Neuron (in vitro differentiated cells): ENCODE results near the gene GPS1.
A peak's percentile ranks its signal among the peaks of the same experiment; 100 is the strongest.

Experiments used
- H2AFZ ChIP-seq: one replicate; pipeline ENCODE4 v1.6.1; 2013; ENCODE audit warnings: low read depth, mild to moderate bottlenecking, inconsistent platforms, low read length, moderate library complexity
- H3K27me3 ChIP-seq: one replicate; pipeline ENCODE4 v1.6.1; 2013; ENCODE audit warnings: low read length; ENCODE audit not compliant: insufficient read depth
- H3K36me3 ChIP-seq: one replicate; pipeline ENCODE4 v1.6.1; 2013; ENCODE audit warnings: low read length; ENCODE audit not compliant: insufficient read depth
- H3K4me1 ChIP-seq: one replicate; pipeline ENCODE4 v1.6.1; 2013; ENCODE audit warnings: low read length; ENCODE audit not compliant: insufficient read depth
- H3K4me3 ChIP-seq: 2 replicates; pipeline ENCODE4 v1.5.1; 2013; ENCODE audit warnings: mild to moderate bottlenecking, low read length, moderate library complexity
- H3K9me3 ChIP-seq: one replicate; pipeline ENCODE4 v1.6.1; 2013; ENCODE audit warnings: low read length

Gene GPS1

GRCh38 chr17:82018152-82018988 is 33.3 kb upstream of the GPS1 start:
- H3K9me3 ChIP-seq = no peaks in the 10 kb centered on the region
- H3K4me3 ChIP-seq = no peak overlapping the region
- H3K27me3 ChIP-seq = no peaks in the 10 kb centered on the region
- no peak overlapping the region for H2AFZ ChIP-seq
- H3K36me3 ChIP-seq = peaks cover 4% of the 10 kb centered on the region
- peaks cover 18% of the 10 kb centered on the region for H3K4me1 ChIP-seq

GRCh38 chr17:82018989-82019689 is 32.6 kb upstream of the GPS1 start:
- no peaks in the 10 kb centered on the region for H3K9me3 ChIP-seq
- H3K27me3 ChIP-seq = no peaks in the 10 kb centered on the region
- H3K4me1 ChIP-seq = peaks cover 25% of the 10 kb centered on the region
- no peak overlapping the region for H3K4me3 ChIP-seq
- peaks cover 4% of the 10 kb centered on the region for H3K36me3 ChIP-seq
- no peak overlapping the region for H2AFZ ChIP-seq

GRCh38 chr17:82019690-82020571 is 31.8 kb upstream of the GPS1 start:
- no peaks in the 10 kb centered on the region for H3K9me3 ChIP-seq
- H3K27me3 ChIP-seq = no peaks in the 10 kb centered on the region
- H3K4me3 ChIP-seq = no peak overlapping the region
- peaks cover 4% of the 10 kb centered on the region for H3K36me3 ChIP-seq
- H3K4me1 ChIP-seq = peaks cover 32% of the 10 kb centered on the region
- no peak overlapping the region for H2AFZ ChIP-seq

GRCh38 chr17:82020572-82021106 is 31.1 kb upstream of the GPS1 start:
- Histone ChIP-seq H3K36me3 (peaks cover 4% of the 10 kb centered on the region), H3K9me3 (no peaks in the 10 kb centered on the region), H3K4me3 (no peak overlapping the region), H2AFZ (no peak overlapping the region), H3K4me1 (peaks cover 25% of the 10 kb centered on the region), H3K27me3 (no peaks in the 10 kb centered on the region)

- Histone ChIP-seq H2AFZ (no peak overlapping the region), H3K27me3 (no peaks in the 10 kb centered on the region), H3K4me3 (peak overlapping the region; percentile 84), H3K9me3 (no peaks in the 10 kb centered on the region), H3K36me3 (peaks cover 4% of the 10 kb centered on the region), H3K4me1 (peaks cover 25% of the 10 kb centered on the region)
These were observed 30.4 kb upstream of the GPS1 start for GRCh38 chr17:82021107-82021899.

- peaks cover 25% of the 10 kb centered on the region for H3K4me1 ChIP-seq
- H3K9me3 ChIP-seq = no peaks in the 10 kb centered on the region
- peaks cover 4% of the 10 kb centered on the region for H3K36me3 ChIP-seq
- peak overlapping the region; percentile 84 for H3K4me3 ChIP-seq
- no peaks in the 10 kb centered on the region for H3K27me3 ChIP-seq
- H2AFZ ChIP-seq = peak overlapping the region; percentile 32
These were observed 29.8 kb upstream of the GPS1 start for GRCh38 chr17:82021900-82022309.

GRCh38 chr17:82022310-82022980 is 29.3 kb upstream of the GPS1 start, which contains the start of gene CENPX:
CENPX (minus strand) TSS chr17:82022878; CDS start chr17:82022861, 17 bp downstream.
- H3K36me3 ChIP-seq = peaks cover 4% of the 10 kb centered on the region
- no peaks in the 10 kb centered on the region for H3K27me3 ChIP-seq
- H3K4me3 ChIP-seq = peak within 1 kb of the TSS; percentile 84
- H3K4me1 ChIP-seq = peaks cover 25% of the 10 kb centered on the region
- H3K9me3 ChIP-seq = no peaks in the 10 kb centered on the region
- peak within 1 kb of the TSS; percentile 58 for H2AFZ ChIP-seq

GRCh38 chr17:82022981-82023446 is 28.7 kb upstream of the GPS1 start, which contains the start of gene LRRC45:
LRRC45 (plus strand) TSS chr17:82023305; CDS start chr17:82023644, 339 bp downstream.
- Histone ChIP-seq H3K4me3 (peak within 1 kb of the TSS; percentile 84), H3K27me3 (no peaks in the 10 kb centered on the region)

GRCh38 chr17:82023447-82024241 is 28.1 kb upstream of the GPS1 start:
- H3K4me1 ChIP-seq = peaks cover 25% of the 10 kb centered on the region
- H3K4me3 ChIP-seq = peak overlapping the region; percentile 81
- H3K9me3 ChIP-seq = no peaks in the 10 kb centered on the region
- H3K27me3 ChIP-seq = no peaks in the 10 kb centered on the region
- no peaks in the 10 kb centered on the region for H3K36me3 ChIP-seq
- H2AFZ ChIP-seq = peak overlapping the region; percentile 58

More at GRCh38 chr17:82022981-82023446, 28.7 kb upstream of the GPS1 start, which contains the start of gene LRRC45:
- Histone ChIP-seq H2AFZ (peak within 1 kb of the TSS; percentile 58), H3K9me3 (no peaks in the 10 kb centered on the region), H3K36me3 (peaks cover 4% of the 10 kb centered on the region), H3K4me1 (peaks cover 25% of the 10 kb centered on the region)

- Histone ChIP-seq H3K4me3 (no peak overlapping the region), H3K27me3 (no peaks in the 10 kb centered on the region), H3K4me1 (peaks cover 26% of the 10 kb centered on the region), H2AFZ (no peak overlapping the region), H3K9me3 (no peaks in the 10 kb centered on the region), H3K36me3 (no peaks in the 10 kb centered on the region)
These were observed 26.8 kb upstream of the GPS1 start for GRCh38 chr17:82024859-82025258.
